HEK293 (cell line): Measurements from ENCODE around the gene DGKZ.

Experiments used
- CTCF ChIA-PET: fragments of 350-600 bp; formaldehyde crosslinking; extraction: SDS; loops from one replicate; lab custom pipeline; 2021; ENCODE audit warnings: antibody characterized with exemption; lab: Yijun Ruan, JAX
- POLR2A ChIA-PET: fragments of 300-600 bp; formaldehyde crosslinking; extraction: SDS; loops from one replicate; lab custom pipeline; 2020; ENCODE audit warnings: antibody characterized with exemption, inconsistent platforms; lab: Yijun Ruan, JAX
- H3K27ac ChIP-seq: fragments of 200-500 bp; sonication (Bioruptor generic); 2 replicates; pipeline ENCODE4 v1.5.1; 2014; ENCODE audit warnings: low read depth, low read length, control low read depth, inconsistent platforms; ENCODE audit errors: extremely low read depth
- H3K36me3 ChIP-seq, 2 experiments: fragments of 200-500 bp in 1 of 2; sonication (Bioruptor generic) in 1 of 2; 1 replicate in 1 of 2; 2 replicates in 1 of 2; pipeline ENCODE4 v1.5.1; 2014 to 2017; ENCODE audit warnings: inconsistent platforms in 2 of 2, low read length in 2 of 2; ENCODE audit not compliant: control insufficient read depth in 2 of 2, insufficient read depth in 1 of 2
- H3K4me1 ChIP-seq: fragments of 200-500 bp; sonication (Bioruptor generic); 2 replicates; pipeline ENCODE4 v1.5.1; 2014; ENCODE audit warnings: mild to moderate bottlenecking, low read length, inconsistent platforms; ENCODE audit not compliant: control insufficient read depth, insufficient read depth
- H3K4me3 ChIP-seq: 2 replicates; pipeline ENCODE4 v1.5.1; 2011; ENCODE audit warnings: low read depth, mild to moderate bottlenecking, control low read depth, low read length, moderate library complexity
- H3K9me3 ChIP-seq: fragments of 200-500 bp; sonication (Bioruptor generic); 2 replicates; pipeline ENCODE4 v1.5.1; 2014; ENCODE audit warnings: low read depth, low read length, inconsistent platforms; ENCODE audit not compliant: control insufficient read depth, insufficient read depth
- CTCF ChIP-seq: fragments of 450-650 bp; formaldehyde crosslinking; IDR thresholded peaks from 2 replicates; pipeline ENCODE4 v1.5.1; 2016; ENCODE audit warnings: missing biosample characterization, missing genetic modification characterization
- HIC1 ChIP-seq: fragments of 450-650 bp; formaldehyde crosslinking; IDR thresholded peaks from 2 replicates; pipeline ENCODE4 v1.5.1; 2016; ENCODE audit warnings: missing biosample characterization, missing genetic modification characterization
- HOXC10 ChIP-seq: sonication (generic); formaldehyde crosslinking; IDR thresholded peaks from 2 replicates; pipeline ENCODE4 v1.8.1; 2023; ENCODE audit warnings: mild to moderate bottlenecking, missing genetic modification reagents
- KLF10 ChIP-seq: fragments of 450-650 bp; IDR thresholded peaks from 2 replicates; pipeline ENCODE4 v1.5.1; 2018; ENCODE audit warnings: missing biosample characterization, mild to moderate bottlenecking, missing genetic modification characterization
- SALL2 ChIP-seq: fragments of 450-650 bp; formaldehyde crosslinking; IDR thresholded peaks from 2 replicates; pipeline ENCODE4 v1.5.0; 2017; ENCODE audit warnings: missing biosample characterization, mild to moderate bottlenecking, missing genetic modification characterization, borderline replicate concordance
- SP7 ChIP-seq: fragments of 450-650 bp; formaldehyde crosslinking; IDR thresholded peaks from 2 replicates; pipeline ENCODE4 v1.5.1; 2016; ENCODE audit warnings: missing biosample characterization, missing genetic modification characterization
- WT1 ChIP-seq: fragments of 450-650 bp; formaldehyde crosslinking; IDR thresholded peaks from 2 replicates; pipeline ENCODE4 v1.5.1; 2016; ENCODE audit warnings: missing biosample characterization, missing genetic modification characterization
- ZIC2 ChIP-seq: fragments of 450-650 bp; formaldehyde crosslinking; IDR thresholded peaks from 2 replicates; pipeline ENCODE4 v1.5.1; 2016; ENCODE audit warnings: missing biosample characterization, missing genetic modification characterization
- ZNF16 ChIP-seq: fragments of 450-650 bp; formaldehyde crosslinking; IDR thresholded peaks from 2 replicates; pipeline ENCODE4 v1.5.1; 2016; ENCODE audit warnings: low read depth, missing biosample characterization, missing genetic modification characterization
- ZNF214 ChIP-seq: fragments of 450-650 bp; formaldehyde crosslinking; IDR thresholded peaks from 2 replicates; pipeline ENCODE4 v1.5.1; 2017; ENCODE audit warnings: missing biosample characterization, mild to moderate bottlenecking, missing genetic modification characterization, borderline replicate concordance
- ZNF350 ChIP-seq: fragments of 450-650 bp; formaldehyde crosslinking; IDR thresholded peaks from 2 replicates; pipeline ENCODE4 v1.5.0; 2017; ENCODE audit warnings: missing biosample characterization, mild to moderate bottlenecking, missing genetic modification characterization
- ZNF600 ChIP-seq: fragments of 450-650 bp; formaldehyde crosslinking; IDR thresholded peaks from 2 replicates; pipeline ENCODE4 v1.5.1; 2016; ENCODE audit warnings: missing biosample characterization, missing genetic modification characterization
- ZNF654 ChIP-seq: fragments of 450-650 bp; formaldehyde crosslinking; IDR thresholded peaks from 2 replicates; pipeline ENCODE4 v1.5.1; 2016; ENCODE audit warnings: low read depth, missing biosample characterization, missing genetic modification characterization

The DGKZ gene

GRCh38 chr11:46407635-46408034 lies 60.4 kb downstream of the DGKZ start:
- no peak overlapping the region for H3K4me3 ChIP-seq
- H3K4me1 ChIP-seq, result no peaks in the 10 kb centered on the region
- no peaks in the 10 kb centered on the region for H3K9me3 ChIP-seq
- ChIA-PET CTCF (interaction anchor here (0.8 to 1.2 kb wide), 2 partner anchors 16 to 55 kb away, joined by 3 to 5 read pairs; partner anchors contain the start of gene CHRM4), POLR2A (no interaction called here)
- TF ChIP-seq ZIC2 (tag by site-specific recombination) (peak; percentile 81), HOXC10 (CRISPR knock-in tag) (no peak)
- H3K27ac ChIP-seq, result no peak overlapping the region
- peaks cover 0 to 59% of the 10 kb centered on the region in 2 experiments; a peak in 2 of 3 replicates for H3K36me3 ChIP-seq

DNA sequence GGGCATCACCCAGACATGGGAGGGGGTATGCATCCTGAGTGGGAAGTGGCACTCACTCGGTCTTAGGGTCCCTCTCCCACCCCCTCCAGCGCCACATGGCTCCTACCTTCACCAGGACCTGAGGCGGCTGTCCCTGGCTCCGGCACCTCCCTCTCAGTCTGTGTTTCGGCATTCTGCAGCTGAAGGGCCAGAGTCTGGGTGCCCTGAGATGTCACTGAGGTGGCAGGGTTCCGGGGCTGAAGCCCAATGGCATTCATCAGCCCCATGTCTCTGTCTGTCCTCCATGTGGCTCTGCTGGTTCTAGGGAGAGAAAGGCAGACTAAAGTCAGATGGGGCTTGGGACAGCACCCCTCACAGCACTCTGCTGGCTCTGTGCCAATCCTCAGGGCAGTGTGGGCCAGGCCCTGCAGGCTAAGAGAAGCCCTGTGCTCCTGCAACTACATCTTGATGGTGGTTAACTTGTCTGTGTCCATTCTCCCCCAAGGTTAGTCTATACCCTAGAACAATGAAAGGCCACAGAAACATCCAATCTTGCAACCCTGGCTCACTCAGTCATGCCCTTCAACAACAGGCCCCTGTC lies 61.2 kb downstream of the DGKZ start:
- H3K4me3 ChIP-seq, result no peak overlapping the region
- ChIA-PET POLR2A (no interaction called here), CTCF (interaction anchor here (0.6 to 1.3 kb wide), 5 partner anchors 9 to 56 kb away, joined by 3 to 5 read pairs (median 3); partner anchors contain the start of gene CHRM4)
- TF ChIP-seq WT1 (tag by site-specific recombination) (no peak), SP7 (no peak), ZNF600 (tag by site-specific recombination) (no peak), SALL2 (no peak), ZNF16 (tag by site-specific recombination) (no peak)
- H3K4me1 ChIP-seq, result no peaks in the 10 kb centered on the region
- no peak overlapping the region for H3K27ac ChIP-seq
- H3K9me3 ChIP-seq, result no peaks in the 10 kb centered on the region
- peaks cover 0 to 58% of the 10 kb centered on the region in 2 experiments; a peak in 2 of 3 replicates for H3K36me3 ChIP-seq

DNA sequence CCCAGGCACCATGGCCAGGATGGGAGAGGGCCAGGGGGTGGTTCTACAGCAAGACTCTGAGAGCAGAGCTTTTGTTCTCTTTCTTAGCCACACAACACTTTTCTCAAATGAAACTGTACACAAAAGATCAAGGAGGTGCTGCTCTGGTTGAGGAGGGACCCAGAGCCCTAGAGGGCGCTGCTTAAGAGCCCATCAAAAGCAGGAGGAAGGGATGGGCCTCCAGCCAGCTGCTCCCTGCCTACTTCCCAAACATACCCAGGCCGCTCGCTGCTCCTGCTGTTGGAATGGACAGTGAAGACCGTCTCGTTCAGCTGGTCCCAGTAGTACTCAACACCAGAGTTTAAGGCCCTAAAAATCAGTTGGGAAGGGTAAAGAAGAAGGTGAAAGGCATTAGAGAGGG lies 62.8 kb downstream of the DGKZ start:
- Histone ChIP-seq H3K4me1 (peaks cover 3% of the 10 kb centered on the region; the same call in 1 of the 2 replicates), H3K36me3 (peaks cover 0 to 59% of the 10 kb centered on the region in 2 experiments; a peak in 2 of 3 replicates), H3K4me3 (no peak overlapping the region), H3K9me3 (no peaks in the 10 kb centered on the region), H3K27ac (no peak overlapping the region)
- ChIA-PET POLR2A (no interaction called here), CTCF (interaction anchor here (0.6 to 1.3 kb wide), 4 partner anchors 8 to 126 kb away, joined by 3 to 4 read pairs (median 3); no protein-coding TSS in a partner anchor)
- TF ChIP-seq HIC1, result no peak
- TF ChIP-seq CTCF (tag by site-specific recombination), result 0 out of 2 replicates have a peak, but pooled peaks have one; percentile 18
- no peak for TF ChIP-seq ZNF214 (tag by site-specific recombination)
- TF ChIP-seq ZNF350 (tag by site-specific recombination), result no peak
- peak; percentile 21; the same call in 1 of the 2 replicates for TF ChIP-seq ZNF654 (tag by site-specific recombination)
- TF ChIP-seq KLF10 (tag by site-specific recombination), result no peak
